Suprapubic skin (tissue), 4 donors: ENCODE data around the gene ATF6B.

Experiments
- CTCF ChIP-seq, 2 donors: fragments of 200-600 bp in 1 of 2; fragments of 450-650 bp in 1 of 2; sonication (generic) in 1 of 2; IDR thresholded peaks; one replicate each; pipeline ENCODE4 v1.5.1; 2016 to 2019; ENCODE audit warnings: antibody characterized with exemption in 2 of 2, mild to moderate bottlenecking in 1 of 2, moderate library complexity in 1 of 2
- EP300 ChIP-seq: sonication (generic); formaldehyde crosslinking; IDR thresholded peaks from one replicate; pipeline ENCODE4 v1.6.1; 2017; ENCODE audit warnings: antibody characterized with exemption
- POLR2A ChIP-seq, 2 donors: fragments of 450-650 bp; IDR thresholded peaks; one replicate each; pipeline ENCODE4 v1.6.1; 2017; ENCODE audit warnings: antibody characterized with exemption in 2 of 2, mild to moderate bottlenecking in 2 of 2, moderate library complexity in 2 of 2
- POLR2AphosphoS5 ChIP-seq, 3 donors: sonication (generic); formaldehyde crosslinking; IDR thresholded peaks; one replicate each; pipeline ENCODE4 v1.6.1; 2017; ENCODE audit warnings: antibody characterized with exemption in 3 of 3

GRCh38 chr6:32171234-32171633 is 43.2 kb upstream of the ATF6B start:
- TF ChIP-seq CTCF (IDR thresholded peaks at IDR 0.05): no peak
- no peak for TF ChIP-seq POLR2A (IDR thresholded peaks at IDR 0.05)
- TF ChIP-seq POLR2AphosphoS5 (IDR thresholded peaks at IDR 0.05): no peak
- no peak for TF ChIP-seq EP300
